PC-3 (cell line): ENCODE data around the gene SLC45A2. TPM values are rescaled to one million over a fixed set of nuclear protein-coding genes. Genes with fewer than 3 reads are reported as not detected.
A peak's percentile ranks its signal among the peaks of the same experiment; 100 is the strongest.

ENCODE experiments used
- ATAC-seq: fragments of 200-7000 bp; cut with Tn5 transposase; 2 replicates; pipeline ENCODE4 v1.9.1; 2020; ENCODE audit warnings: mild to moderate bottlenecking, moderate library complexity
- BruUV-seq: library from RNA; stranded (reverse); fragments of 400-500 nt; replicated peaks from 2 replicates; lab custom pipeline; 2021; lab: Mats Ljungman, UMichigan
- CTCF ChIA-PET: fragments of 300-600 bp; sonication (Branson Sonifier 250); formaldehyde crosslinking; loops from one replicate; lab custom pipeline; 2022; ENCODE audit warnings: antibody characterized with exemption; lab: Charles Lee
- POLR2A ChIA-PET: fragments of 300-600 bp; sonication (Branson Sonifier 250); formaldehyde crosslinking; loops from one replicate; lab custom pipeline; 2022; ENCODE audit warnings: antibody characterized with exemption; ENCODE audit not compliant: unreplicated experiment; lab: Charles Lee
- DNase-seq: peaks from one replicate; pipeline ENCODE4 v3.0.0-alpha.2; 2015
- H2AFZ ChIP-seq: fragments of 300-600 bp; sonication (generic); 2 replicates; pipeline ENCODE4 v1.6.0; 2016; ENCODE audit warnings: antibody characterized with exemption, low read length
- H3F3A ChIP-seq: fragments of 300-600 bp; sonication (generic); one replicate; pipeline ENCODE4 v1.6.0; 2017; ENCODE audit warnings: antibody characterized with exemption, low read length, control low read depth, mild to moderate bottlenecking; ENCODE audit not compliant: unreplicated experiment
- H3K27ac ChIP-seq: fragments of 300-600 bp; sonication (generic); 2 replicates; pipeline ENCODE4 v1.5.1; 2016; ENCODE audit warnings: mild to moderate bottlenecking, low read length
- H3K27me3 ChIP-seq: fragments of 300-600 bp; sonication (generic); 2 replicates; pipeline ENCODE4 v1.6.1; 2016; ENCODE audit warnings: low read length, mixed read lengths
- H3K36me3 ChIP-seq: fragments of 300-600 bp; sonication (generic); 2 replicates; pipeline ENCODE4 v1.6.1; 2016; ENCODE audit warnings: low read depth, mixed run types, low read length, mixed read lengths
- H3K4me1 ChIP-seq: fragments of 300-600 bp; sonication (generic); 2 replicates; pipeline ENCODE4 v1.5.1; 2016; ENCODE audit warnings: low read length; ENCODE audit not compliant: insufficient read depth
- H3K4me2 ChIP-seq: fragments of 300-600 bp; sonication (generic); 2 replicates; pipeline ENCODE4 v1.6.0; 2016; ENCODE audit warnings: low read length
- H3K4me3 ChIP-seq: fragments of 300-600 bp; sonication (generic); 2 replicates; pipeline ENCODE4 v1.5.1; 2016; ENCODE audit warnings: mild to moderate bottlenecking, low read length, mixed read lengths
- H3K79me2 ChIP-seq: fragments of 300-600 bp; sonication (generic); 2 replicates; pipeline ENCODE4 v1.6.1; 2017; ENCODE audit warnings: low read length, mixed read lengths
- H3K9ac ChIP-seq: fragments of 300-600 bp; sonication (generic); 2 replicates; pipeline ENCODE4 v1.6.0; 2016; ENCODE audit warnings: mild to moderate bottlenecking, low read length
- H3K9me2 ChIP-seq: fragments of 300-600 bp; sonication (generic); replicated peaks from 2 replicates; pipeline ENCODE4 v1.6.1; 2016; ENCODE audit warnings: mixed run types, low read length, mixed read lengths
- H3K9me3 ChIP-seq: fragments of 300-600 bp; sonication (generic); 2 replicates; pipeline ENCODE4 v1.6.1; 2016; ENCODE audit warnings: low read length, mixed read lengths
- H4K20me1 ChIP-seq: fragments of 300-600 bp; sonication (generic); 2 replicates; pipeline ENCODE4 v1.6.1; 2016; ENCODE audit warnings: low read length, mixed read lengths
- EZH2 ChIP-seq: fragments of 300-600 bp; sonication (generic); IDR thresholded peaks from one replicate; pipeline ENCODE4 v1.6.1; 2017; ENCODE audit warnings: antibody characterized with exemption, mild to moderate bottlenecking, low read length; ENCODE audit not compliant: unreplicated experiment
- EZH2phosphoT487 ChIP-seq: fragments of 300-600 bp; sonication (generic); IDR thresholded peaks from 2 replicates; pipeline ENCODE4 v1.6.1; 2018; ENCODE audit warnings: mild to moderate bottlenecking, antibody characterized with exemption, low read length, borderline replicate concordance
- intact Hi-C: fragments of 100-400 bp; cut with micrococcal nuclease; formaldehyde crosslinking; loops from 2 replicates; pipeline ENCODE4 v1.9.0; 2023
- total RNA-seq: library from RNA; depleted of rRNA; stranded (reverse); fragments of >200 nt; gene quantifications from 2 replicates; pipeline ENCODE4 v1.2.3, GENCODE V29; 2014
- TF ChIP-seq, protein P1 (sequence below): fragments of 300-600 bp; sonication (generic); conservative IDR thresholded peaks from 2 replicates; pipeline ENCODE4 v1.5.1; 2017; ENCODE audit warnings: antibody characterized with exemption, low read depth, mild to moderate bottlenecking, low read length

Gene SLC45A2
- total RNA-seq, 1 experiment from 2014 or later = not detected

GRCh38 chr5:34014626-34015025 lies 30.1 kb upstream of the SLC45A2 start:
- ChIA-PET POLR2A (interaction anchor here (0.7 kb wide), 1 partner anchor 31 kb away, joined by 3 read pairs; no protein-coding TSS in a partner anchor), CTCF (no interaction called here)
- no peaks in the 10 kb centered on the region for H3K79me2 ChIP-seq
- no peak for DNase-seq
- H3K36me3 ChIP-seq = no peaks in the 10 kb centered on the region
- H4K20me1 ChIP-seq = no peaks in the 10 kb centered on the region
- ATAC-seq = peak; percentile 61
- H3K27ac ChIP-seq = no peak overlapping the region
- no peak overlapping the region for H2AFZ ChIP-seq
- H3K27me3 ChIP-seq = no peaks in the 10 kb centered on the region
- H3K9ac ChIP-seq = no peak overlapping the region
- H3F3A ChIP-seq = no peaks in the 10 kb centered on the region
- TF ChIP-seq EZH2 (no peak), EZH2phosphoT487 (no peak)
- TF ChIP-seq, protein P1, sequence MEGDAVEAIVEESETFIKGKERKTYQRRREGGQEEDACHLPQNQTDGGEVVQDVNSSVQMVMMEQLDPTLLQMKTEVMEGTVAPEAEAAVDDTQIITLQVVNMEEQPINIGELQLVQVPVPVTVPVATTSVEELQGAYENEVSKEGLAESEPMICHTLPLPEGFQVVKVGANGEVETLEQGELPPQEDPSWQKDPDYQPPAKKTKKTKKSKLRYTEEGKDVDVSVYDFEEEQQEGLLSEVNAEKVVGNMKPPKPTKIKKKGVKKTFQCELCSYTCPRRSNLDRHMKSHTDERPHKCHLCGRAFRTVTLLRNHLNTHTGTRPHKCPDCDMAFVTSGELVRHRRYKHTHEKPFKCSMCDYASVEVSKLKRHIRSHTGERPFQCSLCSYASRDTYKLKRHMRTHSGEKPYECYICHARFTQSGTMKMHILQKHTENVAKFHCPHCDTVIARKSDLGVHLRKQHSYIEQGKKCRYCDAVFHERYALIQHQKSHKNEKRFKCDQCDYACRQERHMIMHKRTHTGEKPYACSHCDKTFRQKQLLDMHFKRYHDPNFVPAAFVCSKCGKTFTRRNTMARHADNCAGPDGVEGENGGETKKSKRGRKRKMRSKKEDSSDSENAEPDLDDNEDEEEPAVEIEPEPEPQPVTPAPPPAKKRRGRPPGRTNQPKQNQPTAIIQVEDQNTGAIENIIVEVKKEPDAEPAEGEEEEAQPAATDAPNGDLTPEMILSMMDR = no peak
- H3K9me3 ChIP-seq = no peaks in the 10 kb centered on the region
- no peak overlapping the region for H3K4me3 ChIP-seq
- intact Hi-C loops = no loop called here
- BruUV-seq = no TSS peak
- H3K4me1 ChIP-seq = peaks cover 3% of the 10 kb centered on the region
- no peak overlapping the region for H3K4me2 ChIP-seq
- no peaks in the 10 kb centered on the region for H3K9me2 ChIP-seq

DNA sequence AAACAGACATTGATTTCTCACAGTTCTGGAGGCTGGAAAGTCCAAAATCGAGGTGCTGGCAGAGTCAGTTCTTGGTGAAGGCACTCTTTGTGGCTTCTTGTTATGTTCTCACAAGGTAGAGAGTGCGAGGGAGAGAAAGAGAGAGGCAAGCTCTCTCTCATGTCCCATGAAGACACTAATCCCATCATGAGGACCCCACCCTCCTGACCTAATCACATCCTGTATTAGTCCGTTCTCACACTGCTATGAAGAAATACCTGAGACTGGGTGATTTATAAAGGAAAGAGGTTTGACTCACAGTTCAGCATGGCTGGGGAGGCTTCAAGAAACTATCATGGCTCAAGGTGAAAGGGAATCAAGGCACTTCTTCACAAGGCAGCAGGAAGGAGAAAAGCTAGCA lies 29.1 kb upstream of the SLC45A2 start:
- Histone ChIP-seq H3K4me3 (no peak overlapping the region), H3F3A (no peaks in the 10 kb centered on the region), H3K27ac (no peak overlapping the region), H4K20me1 (no peaks in the 10 kb centered on the region), H3K9me3 (no peaks in the 10 kb centered on the region), H3K27me3 (no peaks in the 10 kb centered on the region), H3K9me2 (no peaks in the 10 kb centered on the region), H2AFZ (no peak overlapping the region), H3K4me1 (peaks cover 13% of the 10 kb centered on the region), H3K4me2 (no peak overlapping the region), H3K36me3 (no peaks in the 10 kb centered on the region), H3K9ac (no peak overlapping the region), H3K79me2 (no peaks in the 10 kb centered on the region)
- no TSS peak for BruUV-seq
- no peak for ATAC-seq
- ChIA-PET CTCF (no interaction called here), POLR2A (no interaction called here)
- intact Hi-C loops = no loop called here
- no peak for DNase-seq
- no peak for TF ChIP-seq EZH2phosphoT487
- TF ChIP-seq, protein P1 = no peak
- no peak for TF ChIP-seq EZH2

- BruUV-seq = no TSS peak
- Histone ChIP-seq H3K27me3 (no peaks in the 10 kb centered on the region), H2AFZ (no peak overlapping the region), H3F3A (no peaks in the 10 kb centered on the region), H3K4me2 (no peak overlapping the region), H3K9ac (no peak overlapping the region), H3K9me2 (no peaks in the 10 kb centered on the region), H3K4me3 (no peak overlapping the region), H3K36me3 (no peaks in the 10 kb centered on the region), H3K79me2 (no peaks in the 10 kb centered on the region), H4K20me1 (no peaks in the 10 kb centered on the region), H3K4me1 (peaks cover 13% of the 10 kb centered on the region), H3K27ac (no peak overlapping the region), H3K9me3 (no peaks in the 10 kb centered on the region)
- no peak for ATAC-seq
- ChIA-PET CTCF (no interaction called here), POLR2A (no interaction called here)
- no peak for DNase-seq
- TF ChIP-seq, protein P1 = no peak
- TF ChIP-seq EZH2 (no peak), EZH2phosphoT487 (no peak)
- intact Hi-C loops = no loop called here
Measured at GRCh38 chr5:34012791-34013190, 28.3 kb upstream of the SLC45A2 start.
